Brain pericyte (primary cell): ENCODE results near the gene ERVK3-1.
"Not testable (repeated sequence)": the region's sequence is repeated elsewhere in the genome, so short reads cannot be mapped to it uniquely, and the experiment has no call there.

ENCODE experiments used
- DNase-seq: peaks from one replicate; pipeline ENCODE4 v3.0.0-alpha.2; 2012; ENCODE audit warnings: low read depth, low spot score

Gene ERVK3-1

GRCh38 chr19:58346961-58347929 is 42.1 kb downstream of the ERVK3-1 start:
- no peak for DNase-seq

- not testable (repeated sequence) for DNase-seq
Observed at GRCh38 chr19:58348080-58348479, 42.9 kb downstream of the ERVK3-1 start.

- no peak for DNase-seq
Observed at GRCh38 chr19:58349590-58349989, 44.4 kb downstream of the ERVK3-1 start.

- no peak for DNase-seq
Observed at GRCh38 chr19:58350001-58350861, 45.1 kb downstream of the ERVK3-1 start.

- DNase-seq = no peak
Observed at GRCh38 chr19:58350871-58351557, 45.8 kb downstream of the ERVK3-1 start.

GRCh38 chr19:58351558-58351878 is 46.3 kb downstream of the ERVK3-1 start:
- DNase-seq = no peak

- no peak for DNase-seq
Observed at GRCh38 chr19:58351990-58352755, 47.0 kb downstream of the ERVK3-1 start.

GRCh38 chr19:58352760-58353671 is 47.8 kb downstream of the ERVK3-1 start, which contains the start of gene A1BG:
Gene A1BG (minus strand): TSS chr19:58353492. CDS start chr19:58353437, 55 bp downstream.
- DNase-seq = no peak

- DNase-seq = no peak
Observed at GRCh38 chr19:58353717-58354477, 48.7 kb downstream of the ERVK3-1 start.

- no peak for DNase-seq
Observed at GRCh38 chr19:58354478-58355030, 49.4 kb downstream of the ERVK3-1 start.

GRCh38 chr19:58355215-58355796 is 50.1 kb downstream of the ERVK3-1 start:
- no peak for DNase-seq

- DNase-seq = no peak
Observed at GRCh38 chr19:58355908-58356765, 51.0 kb downstream of the ERVK3-1 start.

GRCh38 chr19:58356766-58357480 is 51.7 kb downstream of the ERVK3-1 start:
- no peak for DNase-seq

- no peak for DNase-seq
Observed at GRCh38 chr19:58357481-58358145, 52.4 kb downstream of the ERVK3-1 start.

- DNase-seq = peak; percentile 43
Observed at GRCh38 chr19:58361900-58362271, 56.7 kb downstream of the ERVK3-1 start.

GRCh38 chr19:58362272-58362994 is 57.3 kb downstream of the ERVK3-1 start, which contains the start of gene ZNF497:
Gene ZNF497 (minus strand): TSS chr19:58362751. CDS start chr19:58357635, 5,116 bp downstream.
- DNase-seq = peak; percentile 93
